ENCODE data around the gene INPP5A.

GRCh38 chr10:132684164-132684891 lies 146.7 kb downstream of the INPP5A start:
- TF ChIP-seq, protein P1, sequence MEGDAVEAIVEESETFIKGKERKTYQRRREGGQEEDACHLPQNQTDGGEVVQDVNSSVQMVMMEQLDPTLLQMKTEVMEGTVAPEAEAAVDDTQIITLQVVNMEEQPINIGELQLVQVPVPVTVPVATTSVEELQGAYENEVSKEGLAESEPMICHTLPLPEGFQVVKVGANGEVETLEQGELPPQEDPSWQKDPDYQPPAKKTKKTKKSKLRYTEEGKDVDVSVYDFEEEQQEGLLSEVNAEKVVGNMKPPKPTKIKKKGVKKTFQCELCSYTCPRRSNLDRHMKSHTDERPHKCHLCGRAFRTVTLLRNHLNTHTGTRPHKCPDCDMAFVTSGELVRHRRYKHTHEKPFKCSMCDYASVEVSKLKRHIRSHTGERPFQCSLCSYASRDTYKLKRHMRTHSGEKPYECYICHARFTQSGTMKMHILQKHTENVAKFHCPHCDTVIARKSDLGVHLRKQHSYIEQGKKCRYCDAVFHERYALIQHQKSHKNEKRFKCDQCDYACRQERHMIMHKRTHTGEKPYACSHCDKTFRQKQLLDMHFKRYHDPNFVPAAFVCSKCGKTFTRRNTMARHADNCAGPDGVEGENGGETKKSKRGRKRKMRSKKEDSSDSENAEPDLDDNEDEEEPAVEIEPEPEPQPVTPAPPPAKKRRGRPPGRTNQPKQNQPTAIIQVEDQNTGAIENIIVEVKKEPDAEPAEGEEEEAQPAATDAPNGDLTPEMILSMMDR (conservative IDR thresholded peaks at IDR 0.05; ENCODE audit: low read depth, low read length): no peak
- no peak for TF ChIP-seq EZH2 (IDR thresholded peaks at IDR 0.05; ENCODE audit: low read length, unreplicated experiment)

Data from PC-3 (cell line).